ENCODE results near the gene FRAT1.
"Not testable (repeated sequence)": the region's sequence is repeated elsewhere in the genome, so short reads cannot be mapped to it uniquely, and the experiment has no call there.

The FRAT1 gene, protein sequence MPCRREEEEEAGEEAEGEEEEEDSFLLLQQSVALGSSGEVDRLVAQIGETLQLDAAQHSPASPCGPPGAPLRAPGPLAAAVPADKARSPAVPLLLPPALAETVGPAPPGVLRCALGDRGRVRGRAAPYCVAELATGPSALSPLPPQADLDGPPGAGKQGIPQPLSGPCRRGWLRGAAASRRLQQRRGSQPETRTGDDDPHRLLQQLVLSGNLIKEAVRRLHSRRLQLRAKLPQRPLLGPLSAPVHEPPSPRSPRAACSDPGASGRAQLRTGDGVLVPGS

GRCh38 chr10:97318772-97319651, at the start of gene FRAT1:
FRAT1 (plus strand) TSS chr10:97319271; CDS start chr10:97319454, 183 bp downstream.
- DNase-seq = peak; percentile 29 to 58

GRCh38 chr10:97270523-97271154, 48.4 kb upstream of the FRAT1 start:
- no peak for DNase-seq

- DNase-seq = no peak
Measured at GRCh38 chr10:97273700-97274099, 45.4 kb upstream of the FRAT1 start.

DNA sequence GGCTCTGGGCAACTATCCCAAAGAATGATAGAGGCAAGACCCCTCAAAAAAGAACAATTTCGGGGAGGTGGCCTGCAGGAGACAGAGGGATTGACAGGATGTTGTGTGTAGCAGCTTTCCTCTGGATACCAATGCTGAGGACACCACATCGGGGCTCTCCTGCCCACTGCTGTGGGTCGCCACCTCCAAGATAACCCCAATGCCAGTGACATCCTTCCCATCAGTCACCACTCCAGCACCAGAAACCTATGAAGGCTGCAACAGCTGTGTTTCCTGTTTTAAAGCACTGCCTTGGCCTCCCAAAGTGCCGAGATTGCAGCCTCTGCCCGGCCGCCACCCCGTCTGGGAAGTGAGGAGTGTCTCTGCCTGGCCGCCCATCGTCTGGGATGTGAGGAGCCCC, 44.2 kb upstream of the FRAT1 start:
- no peak for DNase-seq

- DNase-seq = no peak
Measured at GRCh38 chr10:97277551-97277950, 41.5 kb upstream of the FRAT1 start.

DNA sequence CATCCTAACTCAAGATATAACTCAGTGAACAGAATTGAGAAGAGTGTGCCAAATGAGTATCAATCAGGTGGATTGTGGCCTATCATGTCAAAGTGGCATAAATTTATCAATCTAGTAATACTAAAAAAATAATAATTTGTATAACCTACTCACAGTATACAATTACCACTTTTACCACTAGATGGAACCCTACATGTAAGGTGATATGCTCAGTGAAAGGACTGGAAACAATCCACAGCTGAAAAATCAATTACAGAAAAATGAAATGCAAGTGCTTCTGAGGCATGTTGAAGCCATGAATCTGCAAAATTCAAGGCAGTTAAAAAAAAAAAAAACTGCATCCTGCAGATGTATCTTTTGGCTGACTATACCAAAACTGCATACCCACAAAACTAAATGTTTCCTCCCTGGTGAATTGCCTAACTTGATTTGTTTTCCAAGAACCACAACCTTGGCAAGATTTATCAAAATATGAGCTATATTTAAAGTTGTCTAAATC, 40.5 kb upstream of the FRAT1 start:
- peak in 1 of 2 experiments; percentile 35 for DNase-seq

DNA sequence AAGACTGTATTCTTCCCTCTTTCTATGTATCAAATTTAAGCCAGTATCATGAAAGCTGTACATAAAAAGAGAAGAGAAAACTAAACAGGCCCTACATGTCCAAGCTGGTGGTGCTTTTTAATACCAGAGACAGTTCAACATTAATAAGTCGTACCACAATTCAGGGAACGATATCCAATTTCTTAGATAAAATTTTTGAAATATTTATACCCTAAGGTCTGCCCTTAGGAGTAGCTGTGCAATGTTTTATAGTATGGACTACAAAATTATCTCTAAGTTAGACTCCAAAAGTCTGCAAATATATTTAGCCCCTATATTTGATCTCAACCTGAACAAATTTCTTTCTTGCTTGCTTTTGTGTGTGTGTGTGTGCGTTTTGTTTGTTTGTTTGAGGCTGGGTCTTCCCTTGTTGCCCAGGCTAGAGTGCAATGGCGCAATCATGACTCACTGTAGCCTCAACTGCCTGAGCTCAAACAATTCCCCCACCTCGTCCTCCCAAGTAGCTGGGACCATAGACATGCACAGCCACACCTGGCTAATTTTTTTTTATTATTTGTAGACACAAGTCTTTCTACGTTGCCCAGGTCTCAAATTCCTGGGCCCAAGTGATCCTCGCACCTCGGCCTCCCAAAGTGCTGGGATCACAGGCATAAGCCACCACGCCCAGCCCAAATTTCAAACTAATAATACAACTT, 39.8 kb upstream of the FRAT1 start:
- DNase-seq = no peak

- no peak for DNase-seq
Measured at GRCh38 chr10:97280783-97281182, 38.3 kb upstream of the FRAT1 start.

- DNase-seq = not testable (repeated sequence)
Measured at GRCh38 chr10:97290076-97290475, 29.0 kb upstream of the FRAT1 start.

DNA sequence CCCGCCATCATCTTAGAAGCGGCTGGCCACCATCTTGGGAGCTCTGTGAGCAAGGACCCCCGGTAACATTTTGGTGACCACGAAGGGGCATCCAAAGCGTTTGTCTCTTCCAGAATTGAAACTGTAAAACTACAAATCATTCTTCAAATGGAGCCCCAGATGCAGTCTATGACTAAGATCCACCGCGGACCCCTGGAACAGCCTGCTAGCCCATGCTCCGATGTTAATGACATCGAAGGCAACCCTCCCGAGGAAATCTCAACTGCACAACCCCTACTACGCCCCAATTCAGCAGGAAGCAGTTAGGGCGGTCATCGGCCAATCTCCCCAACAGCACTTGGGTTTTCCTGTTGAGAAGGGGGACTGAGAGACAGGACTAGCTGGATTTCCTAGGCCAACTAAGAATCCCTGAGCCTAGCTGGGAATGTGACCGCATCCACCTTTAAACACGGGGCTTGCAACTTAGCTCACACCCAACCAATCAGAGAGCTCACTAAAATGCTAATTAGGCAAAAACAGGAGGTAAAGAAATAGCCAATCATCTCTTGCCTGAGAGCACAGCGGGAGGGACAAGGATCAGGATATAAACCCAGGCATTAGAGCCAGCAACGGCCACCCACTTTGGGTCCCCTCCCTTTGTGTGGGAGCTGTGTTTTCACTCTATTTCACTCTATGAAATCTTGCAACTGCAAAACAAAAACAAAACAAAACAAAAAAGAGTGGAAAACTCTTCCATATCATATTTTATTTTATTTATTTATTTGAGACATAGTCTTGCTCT, 28.3 kb upstream of the FRAT1 start:
- DNase-seq = not testable (repeated sequence)

- DNase-seq = peak in 1 of 2 experiments; percentile 56
Measured at GRCh38 chr10:97291357-97292096, 27.5 kb upstream of the FRAT1 start.

DNA sequence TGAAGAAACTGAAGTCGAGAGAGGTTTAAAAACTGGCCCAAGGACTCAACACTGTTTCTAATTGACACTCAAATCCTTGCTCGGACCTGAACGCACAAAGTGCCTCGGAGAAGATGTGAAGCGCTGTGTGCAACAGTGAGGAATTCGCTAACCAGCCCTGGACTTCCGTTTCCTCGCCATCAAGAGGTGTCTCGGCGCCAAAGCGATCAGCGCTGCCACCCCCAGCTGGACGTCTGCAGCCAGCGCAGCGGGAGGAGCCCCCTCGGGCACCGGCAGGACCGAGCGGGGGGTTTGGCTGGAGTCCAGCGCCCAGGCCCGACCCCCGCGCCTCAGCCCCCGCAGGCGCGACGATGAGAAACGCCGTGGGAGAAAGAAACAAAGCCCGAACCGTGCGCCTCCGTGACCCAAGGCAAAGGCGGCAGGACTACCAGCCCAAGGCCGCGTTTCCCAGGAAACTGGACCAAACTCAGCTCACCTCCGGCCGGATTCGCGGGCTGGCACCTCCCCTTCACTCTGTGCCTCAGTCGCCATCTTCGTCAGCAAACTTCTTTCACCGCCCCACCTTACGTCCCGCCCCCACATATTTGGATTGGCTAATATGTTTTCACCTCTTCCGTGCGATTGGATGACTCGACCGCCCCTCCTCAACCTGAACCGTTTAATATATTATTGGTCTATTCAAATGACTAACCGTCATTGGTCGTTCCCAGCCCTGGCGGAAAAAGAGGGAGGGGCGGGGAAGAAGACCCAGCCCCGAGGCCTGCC, 26.8 kb upstream of the FRAT1 start, which contains the start of gene ARHGAP19:
TSS of gene ARHGAP19 (minus strand) at position 541 of the 765 bp plus-strand sequence. CDS start at position 531, 10 bp downstream.
- peak; percentile 81 to 92 for DNase-seq

GRCh38 chr10:97292862-97293198, 26.2 kb upstream of the FRAT1 start:
- DNase-seq = no peak

DNA sequence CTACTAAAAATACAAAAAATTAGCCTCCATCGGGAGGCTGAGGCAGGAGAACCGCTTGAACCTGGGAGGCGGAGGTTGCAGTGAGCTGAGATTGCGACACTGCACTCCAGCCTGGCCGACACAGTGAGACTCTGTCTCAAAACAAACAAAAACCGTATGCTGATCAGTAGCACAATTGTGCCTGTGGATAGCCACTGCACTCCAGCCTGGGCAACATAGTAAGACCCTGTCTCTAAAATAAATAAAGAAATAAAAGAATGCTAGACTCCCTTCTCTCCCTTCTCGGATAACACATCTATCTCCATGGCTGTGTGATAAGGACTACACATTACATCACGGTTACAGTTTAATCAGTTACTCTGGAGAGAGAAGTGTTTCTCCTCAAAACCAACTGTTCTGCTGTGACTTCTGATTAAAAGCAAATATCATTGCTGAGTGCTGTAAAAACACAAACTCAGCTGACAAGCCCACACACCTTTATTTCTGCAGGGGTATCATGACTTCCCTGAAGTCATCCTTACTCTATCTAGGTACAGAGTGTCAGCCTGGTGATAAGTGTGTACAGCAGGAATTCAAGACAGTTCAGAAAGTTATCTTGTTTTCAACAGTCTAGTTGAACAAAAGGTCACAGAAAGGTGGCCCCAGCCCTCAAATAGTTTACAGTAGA, 21.4 kb upstream of the FRAT1 start:
- DNase-seq = no peak

GRCh38 chr10:97298223-97298571, 20.9 kb upstream of the FRAT1 start:
- no peak for DNase-seq

DNA sequence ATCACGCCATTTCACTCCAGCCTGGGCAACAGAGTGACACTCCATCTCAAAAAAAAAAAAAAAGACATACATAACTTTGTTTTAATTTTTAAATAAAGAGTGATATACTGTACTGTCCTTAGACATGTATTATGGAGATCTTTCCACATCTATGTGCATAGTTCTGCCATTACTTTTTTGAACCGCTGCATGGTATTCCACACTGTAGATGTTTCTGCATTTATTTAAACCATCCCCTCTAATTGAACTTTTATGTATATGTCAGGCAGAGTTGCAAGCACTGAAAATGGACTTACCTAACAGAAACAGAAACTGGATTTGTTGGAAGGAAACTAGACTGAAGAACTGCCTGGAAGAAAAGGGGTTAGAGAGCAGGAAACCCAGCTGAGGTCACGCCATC, 18.1 kb upstream of the FRAT1 start:
- DNase-seq = no peak

DNA sequence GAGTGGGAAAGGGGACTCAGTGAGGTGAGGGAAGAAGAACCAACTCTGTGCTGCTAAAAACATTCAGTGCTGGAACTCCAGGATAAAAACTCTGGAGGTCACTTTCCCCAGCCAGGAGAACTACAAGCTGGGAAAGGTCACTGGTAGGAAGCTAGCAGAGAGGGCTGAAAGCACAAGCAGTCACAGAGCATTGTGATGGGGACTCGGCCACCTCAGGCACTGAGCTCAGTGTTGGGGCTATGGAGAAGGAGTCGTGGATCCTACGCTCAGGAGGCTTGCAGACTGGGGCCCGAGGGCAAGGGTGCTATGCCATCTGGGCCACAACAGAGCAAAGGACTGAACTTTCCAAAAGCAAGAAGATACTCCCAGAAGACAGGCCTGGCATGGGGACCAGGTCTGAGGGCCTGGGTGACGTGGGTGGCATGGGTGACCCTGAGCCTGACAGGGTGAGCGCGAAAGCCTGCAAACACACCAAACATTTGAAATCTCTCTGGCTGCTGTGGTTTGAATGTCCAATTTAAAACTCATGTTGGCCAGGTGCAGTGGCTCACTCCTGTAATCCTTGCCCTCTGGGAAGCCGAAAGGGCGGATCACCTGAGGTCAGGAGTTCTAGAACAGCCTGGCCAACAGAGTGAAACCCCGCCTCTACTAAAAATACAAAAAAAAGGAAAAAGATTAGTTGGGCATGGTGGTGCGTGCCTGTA, 16.8 kb upstream of the FRAT1 start:
- no peak for DNase-seq

DNA sequence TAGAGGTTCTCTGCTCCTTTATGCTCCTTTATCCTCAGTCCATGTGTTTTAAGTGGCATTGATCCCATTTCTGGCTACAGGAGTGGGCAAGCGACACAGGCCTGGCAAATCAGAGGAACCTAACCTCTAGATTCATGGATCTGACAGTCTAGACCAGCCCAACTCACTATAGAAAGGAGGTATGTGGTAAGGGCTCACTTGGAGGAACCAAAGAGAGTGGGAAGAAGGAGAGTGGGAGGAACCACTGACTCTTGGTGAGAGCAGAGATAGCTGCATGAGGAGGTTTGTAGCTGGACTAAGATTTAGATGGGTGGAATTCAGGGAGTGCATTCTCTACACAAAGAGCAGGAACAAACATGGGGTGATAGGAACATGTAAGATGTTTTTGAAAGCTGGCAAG, 11.6 kb upstream of the FRAT1 start:
- DNase-seq = no peak
